ENCODE measurements around the gene PIK3IP1.

DNA sequence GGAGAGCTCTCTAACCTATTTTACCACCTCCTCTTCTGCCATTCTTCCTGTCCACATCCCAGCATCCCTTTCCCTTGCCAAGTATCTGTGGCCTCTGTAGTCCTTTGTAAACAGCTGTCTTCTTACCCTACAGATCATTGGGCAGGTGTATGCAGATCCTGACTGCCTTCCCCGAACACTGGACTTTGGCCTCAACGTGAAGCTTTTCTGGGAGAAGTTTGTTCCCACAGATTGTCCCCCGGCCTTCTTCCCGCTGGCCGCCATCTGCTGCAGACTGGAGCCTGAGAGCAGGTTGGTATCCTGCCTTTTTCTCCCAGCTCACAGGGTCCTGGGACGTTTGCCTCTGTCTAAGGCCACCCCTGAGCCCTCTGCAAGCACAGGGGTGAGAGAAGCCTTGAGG lies 17.3 kb downstream of the PIK3IP1 start:
- no peak for TF ChIP-seq EZH2 (IDR thresholded peaks at IDR 0.05; ENCODE audit: insufficient read depth, poor library complexity, severe bottlenecking)
- no peak for TF ChIP-seq EZH2phosphoT487 (IDR thresholded peaks at IDR 0.05; ENCODE audit: insufficient read depth, low read depth)

Measured in GM23248 (cell line).